IMR-90 (cell line): ENCODE data around the gene FBN1. TPM values are rescaled to one million over a fixed set of nuclear protein-coding genes. Genes with fewer than 3 reads are reported as not detected.

Experiments
- ATAC-seq: fragments of 200-7000 bp; cut with Tn5 transposase; 2 replicates; pipeline ENCODE4 v1.9.1; 2020; ENCODE audit warnings: low read depth, mild to moderate bottlenecking, moderate library complexity
- BruUV-seq: library from RNA; stranded (reverse); fragments of 400-500 nt; replicated peaks from 2 replicates; lab custom pipeline; 2021; lab: Mats Ljungman, UMichigan
- CTCF ChIA-PET: fragments of 300-600 bp; formaldehyde crosslinking; extraction: SDS; loops from one replicate; lab custom pipeline; 2021; ENCODE audit warnings: antibody characterized with exemption; lab: Yijun Ruan, JAX
- POLR2A ChIA-PET: fragments of 300-600 bp; sonication (Branson Sonifier 250); formaldehyde crosslinking; loops from one replicate; lab custom pipeline; 2022; ENCODE audit warnings: antibody characterized with exemption; ENCODE audit not compliant: unreplicated experiment; lab: Charles Lee
- DNase-seq: peaks from one replicate; pipeline ENCODE4 v3.0.0; 2013
- H2AFZ ChIP-seq: replicated peaks from 2 replicates; pipeline ENCODE3; 2013; ENCODE audit warnings: low read length, mild to moderate bottlenecking; ENCODE audit not compliant: poor library complexity
- H2AK5ac ChIP-seq: 2 replicates; pipeline ENCODE4 v1.6.1; 2013; ENCODE audit warnings: low read depth, low read length, inconsistent platforms
- H2AK9ac ChIP-seq: replicated peaks from 2 replicates; pipeline ENCODE3; 2013; ENCODE audit warnings: mild to moderate bottlenecking, low read depth, low read length, moderate library complexity; ENCODE audit not compliant: poor library complexity
- H2BK120ac ChIP-seq: 2 replicates; pipeline ENCODE4 v1.6.1; 2013; ENCODE audit warnings: low read depth, low read length, inconsistent platforms
- H2BK15ac ChIP-seq: 3 replicates; pipeline ENCODE4 v1.6.1; 2013; ENCODE audit warnings: low read depth, low read length, inconsistent platforms
- H2BK20ac ChIP-seq: 2 replicates; pipeline ENCODE4 v1.6.1; 2013; ENCODE audit warnings: low read depth, mild to moderate bottlenecking, inconsistent platforms, low read length, moderate library complexity
- H2BK5ac ChIP-seq: 2 replicates; pipeline ENCODE4 v1.6.1; 2013; ENCODE audit warnings: mild to moderate bottlenecking, low read depth, low read length, inconsistent platforms; ENCODE audit not compliant: poor library complexity, severe bottlenecking
- H3K14ac ChIP-seq: replicated peaks from 2 replicates; pipeline ENCODE4 v1.6.1; 2013; ENCODE audit warnings: low read depth, low read length, inconsistent platforms
- H3K18ac ChIP-seq: 2 replicates; pipeline ENCODE4 v1.6.1; 2013; ENCODE audit warnings: low read depth, low read length, control low read depth
- H3K23ac ChIP-seq: 2 replicates; pipeline ENCODE4 v1.6.1; 2013; ENCODE audit warnings: low read depth, low read length, inconsistent platforms
- H3K27ac ChIP-seq: 2 replicates; pipeline ENCODE4 v1.5.1; 2013; ENCODE audit warnings: mild to moderate bottlenecking, control low read depth, low read length; ENCODE audit not compliant: insufficient read depth
- H3K27me3 ChIP-seq: 2 replicates; pipeline ENCODE4 v1.6.1; 2013; ENCODE audit warnings: low read length; ENCODE audit not compliant: control insufficient read depth, insufficient read depth
- H3K36me3 ChIP-seq: 2 replicates; pipeline ENCODE4 v1.6.1; 2013; ENCODE audit warnings: low read length, mixed read lengths; ENCODE audit not compliant: control insufficient read depth, insufficient read depth
- H3K4ac ChIP-seq: 2 replicates; pipeline ENCODE4 v1.6.1; 2013; ENCODE audit warnings: low read depth, low read length, inconsistent platforms
- H3K4me1 ChIP-seq: 2 replicates; pipeline ENCODE4 v1.6.1; 2013; ENCODE audit warnings: low read length, mixed read lengths; ENCODE audit not compliant: control insufficient read depth, insufficient read depth
- H3K4me2 ChIP-seq: 2 replicates; pipeline ENCODE4 v1.6.1; 2013; ENCODE audit warnings: low read depth, mild to moderate bottlenecking, control low read depth, low read length, moderate library complexity
- H3K4me3 ChIP-seq: 2 replicates; pipeline ENCODE4 v1.5.1; 2013; ENCODE audit warnings: low read depth, mild to moderate bottlenecking, control low read depth, low read length, moderate library complexity; ENCODE audit not compliant: insufficient read depth
- H3K56ac ChIP-seq: 2 replicates; pipeline ENCODE4 v1.6.1; 2013; ENCODE audit warnings: low read length, inconsistent platforms; ENCODE audit not compliant: insufficient read depth; ENCODE audit errors: extremely low read depth
- H3K79me1 ChIP-seq, 2 experiments: 2 replicates each; pipeline ENCODE4 v1.6.1; 2013; ENCODE audit warnings: low read length in 2 of 2, inconsistent platforms in 1 of 2, low read depth in 1 of 2
- H3K9ac ChIP-seq: 2 replicates; pipeline ENCODE4 v1.6.1; 2013; ENCODE audit warnings: low read depth, low read length, control low read depth
- H3K9me1 ChIP-seq: 2 replicates; pipeline ENCODE4 v1.6.1; 2013; ENCODE audit warnings: low read length, inconsistent platforms; ENCODE audit not compliant: insufficient read depth
- H3K9me3 ChIP-seq: 2 replicates; pipeline ENCODE4 v1.6.1; 2013; ENCODE audit warnings: low read length; ENCODE audit not compliant: control insufficient read depth, insufficient read depth
- H4K20me1 ChIP-seq: 2 replicates; pipeline ENCODE4 v1.6.1; 2013; ENCODE audit warnings: low read length, inconsistent platforms; ENCODE audit not compliant: insufficient read depth
- H4K5ac ChIP-seq: 2 replicates; pipeline ENCODE4 v1.6.1; 2013; ENCODE audit warnings: mild to moderate bottlenecking, low read depth, low read length, control low read depth
- H4K8ac ChIP-seq, 2 experiments: 2 replicates each; pipeline ENCODE4 v1.6.1; 2013; ENCODE audit warnings: low read depth in 2 of 2, low read length in 2 of 2, control low read depth in 1 of 2, inconsistent platforms in 1 of 2
- H4K91ac ChIP-seq: 2 replicates; pipeline ENCODE4 v1.6.1; 2013; ENCODE audit warnings: low read depth, low read length, inconsistent platforms; ENCODE audit not compliant: insufficient read depth
- FOS ChIP-seq: fragments of 150-350 bp; IDR thresholded peaks from 2 replicates; pipeline ENCODE4 v1.6.1; 2016; ENCODE audit warnings: low read depth, low read length
- WGBS, 2 experiments: methylation state at CpG; one replicate each; pipeline versions ENCODE4 v1.1.5 to v1.1.7; 2013; ENCODE audit warnings: missing lambda C conversion rate in 2 of 2; ENCODE audit not compliant: insufficient read length in 1 of 2; ENCODE audit errors: extremely low coverage in 2 of 2; 5-methylcytosine and 5-hydroxymethylcytosine counted together
- dilution Hi-C: fragments of 300-500 bp; cut with HindIII; formaldehyde crosslinking; loops from one replicate; pipeline ENCODE4 v1.14.3; 2018; ENCODE audit warnings: low sequenced_read_pairs; ENCODE audit not compliant: unreplicated experiment
- in situ Hi-C: fragments of 300-500 bp; cut with MboI; formaldehyde crosslinking; loops from 3 replicates; pipeline ENCODE4 v1.14.3; 2019; ENCODE audit warnings: low sequenced_read_pairs, inconsistent platforms, mixed read lengths
- intact Hi-C: fragments of 100-400 bp; cut with micrococcal nuclease; formaldehyde crosslinking; loops from 2 replicates; pipeline ENCODE4 v1.10.0; 2022
- polyA plus RNA-seq, 3 experiments: library from polyadenylated mRNA; depleted of rRNA; stranded (reverse); fragments of >200 nt; gene quantifications; 2 replicates each; pipeline ENCODE4 v1.2.3, GENCODE V29; 2012; ENCODE audit warnings: low replicate concordance in 1 of 3
- total RNA-seq: library from RNA; depleted of rRNA; stranded (reverse); fragments of >200 nt; gene quantifications from 2 replicates; pipeline ENCODE4 v1.2.3, GENCODE V29; 2012

Gene FBN1
- total and polyA plus RNA-seq, 2 of the 4 experiments (the other 2 are of a cell fraction): 134 to 283 TPM

DNA sequence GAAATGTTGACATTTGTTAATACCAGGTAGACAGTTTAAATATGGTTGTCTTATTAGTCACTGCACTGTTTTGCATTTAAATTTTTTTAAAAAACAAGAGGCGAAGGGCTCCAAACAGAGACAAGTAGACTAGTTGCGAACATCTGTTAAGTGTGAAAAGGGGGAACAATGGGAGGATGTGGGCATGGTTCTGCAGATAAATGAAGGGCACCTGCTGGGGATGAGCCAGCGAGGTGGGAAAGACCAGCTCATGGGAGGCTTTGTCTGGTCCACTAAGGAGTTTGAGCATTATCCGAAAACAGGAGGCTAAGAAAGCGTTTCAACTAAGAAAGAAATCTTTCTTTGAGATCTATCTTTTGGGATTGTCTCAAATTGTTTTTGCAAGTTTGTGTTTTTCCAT, 72.7 kb downstream of the FBN1 start:
- peaks cover 7% of the 10 kb centered on the region; the same call in 1 of the 2 replicates for H3K4me1 ChIP-seq
- H3K14ac ChIP-seq: no peak overlapping the region
- H3K9me1 ChIP-seq: peaks cover 10% of the 10 kb centered on the region
- H4K91ac ChIP-seq: no peak overlapping the region
- TF ChIP-seq FOS: no peak
- H3K79me1 ChIP-seq: peaks cover 28 to 53% of the 10 kb centered on the region in 2 experiments
- 100% methylated on average over 1 of the region's 5 CpGs; no CpG with 5 or more reads in 1 of the 2 experiments for WGBS, 2 experiments
- peaks cover 7% of the 10 kb centered on the region for H3K36me3 ChIP-seq
- no peak overlapping the region for H3K9ac ChIP-seq
- no peak overlapping the region for H2BK5ac ChIP-seq
- in situ Hi-C loops (no loop called here), dilution Hi-C loops (no loop called here), intact Hi-C loops (no loop called here)
- no peak overlapping the region for H2BK120ac ChIP-seq
- H3K4ac ChIP-seq: no peak overlapping the region
- H3K9me3 ChIP-seq: no peaks in the 10 kb centered on the region
- no peak overlapping the region for H2BK20ac ChIP-seq
- no peak overlapping the region for H4K8ac ChIP-seq
- no peak overlapping the region for H2AFZ ChIP-seq
- no peak overlapping the region for H3K23ac ChIP-seq
- no peak overlapping the region for H3K56ac ChIP-seq
- no peaks in the 10 kb centered on the region for H3K27me3 ChIP-seq
- H3K18ac ChIP-seq: no peak overlapping the region
- CTCF ChIA-PET: interaction anchor here (1.2 kb wide), 1 partner anchor 10 kb away, joined by 3 read pairs; no protein-coding TSS in a partner anchor
- no peak for DNase-seq
- H3K4me2 ChIP-seq: no peak overlapping the region
- H3K27ac ChIP-seq: no peak overlapping the region
- H2BK15ac ChIP-seq: no peak overlapping the region
- no TSS peak for BruUV-seq
- H2AK9ac ChIP-seq: no peak overlapping the region
- no peak for ATAC-seq
- H4K5ac ChIP-seq: no peak overlapping the region
- H2AK5ac ChIP-seq: no peak overlapping the region
- POLR2A ChIA-PET: no interaction called here
- no peak overlapping the region for H3K4me3 ChIP-seq
- peaks cover 4% of the 10 kb centered on the region; the same call in 1 of the 2 replicates for H4K20me1 ChIP-seq
